RWPE2 (cell line): ENCODE results near the gene CREG2.

ENCODE experiments used
- ATAC-seq: fragments of 200-7000 bp; cut with Tn5 transposase; 3 replicates; pipeline ENCODE4 v1.9.1; 2021; ENCODE audit warnings: low read depth
- DNase-seq: peaks from one replicate; pipeline ENCODE4 v3.0.0-alpha.2; 2020; ENCODE audit warnings: low spot score
- H3K27ac ChIP-seq: fragments of 450-650 bp; 2 replicates; pipeline ENCODE4 v1.5.1; 2017; ENCODE audit warnings: mild to moderate bottlenecking; ENCODE audit not compliant: poor library complexity, severe bottlenecking
- H3K27me3 ChIP-seq: fragments of 250-450 bp; sonication (Bioruptor Pico); 2 replicates; pipeline ENCODE4 v1.5.1; 2021; ENCODE audit warnings: mild to moderate bottlenecking, moderate library complexity; ENCODE audit not compliant: insufficient read depth, poor library complexity, severe bottlenecking
- H3K36me3 ChIP-seq: fragments of 250-450 bp; sonication (Bioruptor Pico); 2 replicates; pipeline ENCODE4 v1.5.1; 2020; ENCODE audit warnings: low read depth, mild to moderate bottlenecking, moderate library complexity
- H3K4me1 ChIP-seq: fragments of 250-450 bp; sonication (Bioruptor Pico); 2 replicates; pipeline ENCODE4 v1.5.1; 2021; ENCODE audit warnings: mild to moderate bottlenecking, moderate library complexity; ENCODE audit not compliant: insufficient read depth, poor library complexity, severe bottlenecking
- H3K4me3 ChIP-seq: fragments of 250-450 bp; sonication (Bioruptor Pico); 2 replicates; pipeline ENCODE4 v1.5.1; 2021; ENCODE audit warnings: mild to moderate bottlenecking, moderate library complexity; ENCODE audit not compliant: severe bottlenecking
- H3K9me3 ChIP-seq: fragments of 250-450 bp; sonication (Bioruptor Pico); 2 replicates; pipeline ENCODE4 v1.5.1; 2021; ENCODE audit warnings: mild to moderate bottlenecking, moderate library complexity; ENCODE audit not compliant: severe bottlenecking
- TF ChIP-seq, protein P1 (sequence below): fragments of 450-650 bp; IDR thresholded peaks from one replicate; pipeline ENCODE4 v1.5.1; 2017; ENCODE audit warnings: mild to moderate bottlenecking, moderate library complexity; ENCODE audit not compliant: poor library complexity, severe bottlenecking

CREG2 gene

DNA sequence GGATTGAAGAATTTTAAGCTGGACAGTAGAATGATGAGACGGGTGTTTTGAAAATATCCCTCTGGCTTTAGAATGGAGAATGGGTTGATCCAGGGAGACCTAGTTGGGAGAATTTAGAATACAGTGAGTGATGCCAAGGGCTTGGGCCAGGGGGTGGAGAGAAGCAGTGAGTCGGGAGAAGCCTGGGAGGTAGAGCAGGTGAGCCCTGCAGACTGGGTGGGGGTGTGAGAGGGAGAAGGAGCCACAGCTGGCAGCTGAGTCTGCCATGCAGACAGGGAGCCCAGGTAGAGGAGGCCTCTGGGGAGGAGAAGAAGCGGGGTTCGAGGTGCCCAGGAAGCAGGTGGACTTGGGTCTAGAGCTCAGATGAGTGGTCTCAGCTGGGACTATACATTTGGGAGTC lies 18.2 kb downstream of the CREG2 start:
- H3K27ac ChIP-seq = no peak overlapping the region
- H3K4me3 ChIP-seq = no peak overlapping the region
- H3K9me3 ChIP-seq = no peaks in the 10 kb centered on the region
- DNase-seq (no peak), ATAC-seq (no peak)
- H3K27me3 ChIP-seq = no peaks in the 10 kb centered on the region
- no peaks in the 10 kb centered on the region for H3K36me3 ChIP-seq
- H3K4me1 ChIP-seq = no peaks in the 10 kb centered on the region
- TF ChIP-seq, protein P1, sequence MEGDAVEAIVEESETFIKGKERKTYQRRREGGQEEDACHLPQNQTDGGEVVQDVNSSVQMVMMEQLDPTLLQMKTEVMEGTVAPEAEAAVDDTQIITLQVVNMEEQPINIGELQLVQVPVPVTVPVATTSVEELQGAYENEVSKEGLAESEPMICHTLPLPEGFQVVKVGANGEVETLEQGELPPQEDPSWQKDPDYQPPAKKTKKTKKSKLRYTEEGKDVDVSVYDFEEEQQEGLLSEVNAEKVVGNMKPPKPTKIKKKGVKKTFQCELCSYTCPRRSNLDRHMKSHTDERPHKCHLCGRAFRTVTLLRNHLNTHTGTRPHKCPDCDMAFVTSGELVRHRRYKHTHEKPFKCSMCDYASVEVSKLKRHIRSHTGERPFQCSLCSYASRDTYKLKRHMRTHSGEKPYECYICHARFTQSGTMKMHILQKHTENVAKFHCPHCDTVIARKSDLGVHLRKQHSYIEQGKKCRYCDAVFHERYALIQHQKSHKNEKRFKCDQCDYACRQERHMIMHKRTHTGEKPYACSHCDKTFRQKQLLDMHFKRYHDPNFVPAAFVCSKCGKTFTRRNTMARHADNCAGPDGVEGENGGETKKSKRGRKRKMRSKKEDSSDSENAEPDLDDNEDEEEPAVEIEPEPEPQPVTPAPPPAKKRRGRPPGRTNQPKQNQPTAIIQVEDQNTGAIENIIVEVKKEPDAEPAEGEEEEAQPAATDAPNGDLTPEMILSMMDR = no peak

DNA sequence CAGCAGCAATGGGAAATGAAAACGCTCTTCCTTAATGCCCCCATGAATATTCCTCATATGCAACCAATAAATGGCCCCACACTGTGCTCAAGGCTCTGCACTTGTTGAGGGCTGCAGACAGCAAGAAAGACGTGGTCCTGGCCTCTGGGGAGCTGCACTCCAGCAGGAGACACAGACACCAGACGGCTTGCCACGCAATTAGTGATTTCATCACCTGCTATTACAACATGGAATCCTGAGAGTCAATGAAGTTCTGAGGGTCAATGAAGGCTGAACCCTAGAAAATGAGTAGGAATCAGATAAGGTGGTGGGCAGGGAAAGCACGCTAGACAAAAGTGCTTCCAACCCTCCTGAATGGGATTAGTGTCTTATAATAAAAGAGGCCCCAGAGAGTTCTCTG lies 18.9 kb downstream of the CREG2 start:
- Histone ChIP-seq H3K4me3 (no peak overlapping the region), H3K4me1 (no peaks in the 10 kb centered on the region), H3K27ac (no peak overlapping the region), H3K9me3 (no peaks in the 10 kb centered on the region), H3K27me3 (no peaks in the 10 kb centered on the region), H3K36me3 (no peaks in the 10 kb centered on the region)
- TF ChIP-seq, protein P1 = no peak
- ATAC-seq (no peak), DNase-seq (no peak)

DNA sequence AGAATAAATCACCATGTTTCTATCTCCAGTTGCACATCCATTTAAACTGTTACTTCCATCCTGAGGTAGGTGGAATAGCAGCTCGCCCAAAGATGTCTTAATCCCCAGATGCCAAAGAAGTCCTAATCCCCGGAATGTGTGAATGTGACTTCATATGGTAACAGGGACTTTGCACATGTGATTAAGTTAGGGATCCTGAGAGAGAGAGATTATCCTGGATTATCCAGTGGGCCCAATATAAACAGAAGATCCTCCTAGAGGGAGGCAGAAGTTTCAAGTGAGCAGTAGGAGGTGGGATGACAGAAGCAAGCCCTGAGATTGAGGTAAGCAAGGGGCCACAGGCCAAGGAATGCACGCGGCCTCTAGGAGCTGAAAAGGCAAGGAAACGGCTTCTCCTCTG lies 19.8 kb downstream of the CREG2 start:
- no peaks in the 10 kb centered on the region for H3K36me3 ChIP-seq
- H3K4me1 ChIP-seq = no peaks in the 10 kb centered on the region
- TF ChIP-seq, protein P1 = no peak
- no peaks in the 10 kb centered on the region for H3K27me3 ChIP-seq
- DNase-seq (no peak), ATAC-seq (no peak)
- no peaks in the 10 kb centered on the region for H3K9me3 ChIP-seq
- no peak overlapping the region for H3K4me3 ChIP-seq
- no peak overlapping the region for H3K27ac ChIP-seq

DNA sequence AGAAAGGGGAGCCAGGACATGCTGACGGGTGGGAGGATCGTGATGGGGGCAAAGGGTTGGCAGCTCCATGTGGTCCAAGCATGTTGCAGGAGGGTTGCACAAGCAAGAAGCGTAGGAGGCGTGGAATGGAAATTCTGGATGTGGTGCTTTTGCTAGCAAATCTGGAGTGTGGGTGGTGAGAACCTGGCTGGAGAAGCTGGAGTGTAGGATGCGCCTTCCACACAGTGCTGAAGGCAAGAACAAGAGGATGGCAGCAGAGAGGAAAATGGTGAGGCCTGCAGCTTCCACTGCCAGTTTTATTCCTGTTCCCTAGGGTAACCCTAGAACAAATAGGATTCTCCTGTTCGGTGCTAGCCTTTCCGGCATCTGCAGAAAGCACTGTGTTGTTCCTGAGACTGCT lies 22.4 kb downstream of the CREG2 start:
- H3K4me1 ChIP-seq = peaks cover 19% of the 10 kb centered on the region
- no peak overlapping the region for H3K4me3 ChIP-seq
- no peaks in the 10 kb centered on the region for H3K9me3 ChIP-seq
- H3K27ac ChIP-seq = no peak overlapping the region
- H3K27me3 ChIP-seq = no peaks in the 10 kb centered on the region
- no peaks in the 10 kb centered on the region for H3K36me3 ChIP-seq
- DNase-seq (no peak), ATAC-seq (no peak)
- TF ChIP-seq, protein P1 = no peak

DNA sequence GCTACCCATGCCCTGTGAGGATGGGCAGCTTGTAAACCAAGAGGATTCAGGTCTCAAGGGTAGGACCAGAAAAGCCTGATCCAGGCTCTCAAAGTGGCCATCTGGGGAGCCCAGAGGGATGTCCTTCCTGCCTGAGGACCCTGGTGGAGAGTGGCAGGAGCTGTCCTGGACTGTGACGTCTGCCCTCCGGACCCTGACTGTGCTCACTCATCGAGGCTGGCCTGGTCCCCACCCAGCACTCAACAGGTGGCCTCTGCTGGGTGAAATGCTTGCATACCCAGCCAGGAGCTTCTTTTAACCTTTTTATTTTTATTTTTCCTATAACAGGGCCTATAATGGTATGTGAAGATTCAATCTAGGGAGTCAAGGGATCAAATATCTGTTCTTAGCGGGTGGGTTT lies 24.5 kb downstream of the CREG2 start:
- Histone ChIP-seq H3K27ac (peak overlapping the region; percentile 98), H3K9me3 (no peaks in the 10 kb centered on the region), H3K4me3 (no peak overlapping the region), H3K27me3 (no peaks in the 10 kb centered on the region), H3K36me3 (no peaks in the 10 kb centered on the region), H3K4me1 (peaks cover 27% of the 10 kb centered on the region)
- TF ChIP-seq, protein P1 = no peak
- ATAC-seq (no peak), DNase-seq (no peak)
